ENCODE results near the gene ROR1.

ROR1 gene

DNA sequence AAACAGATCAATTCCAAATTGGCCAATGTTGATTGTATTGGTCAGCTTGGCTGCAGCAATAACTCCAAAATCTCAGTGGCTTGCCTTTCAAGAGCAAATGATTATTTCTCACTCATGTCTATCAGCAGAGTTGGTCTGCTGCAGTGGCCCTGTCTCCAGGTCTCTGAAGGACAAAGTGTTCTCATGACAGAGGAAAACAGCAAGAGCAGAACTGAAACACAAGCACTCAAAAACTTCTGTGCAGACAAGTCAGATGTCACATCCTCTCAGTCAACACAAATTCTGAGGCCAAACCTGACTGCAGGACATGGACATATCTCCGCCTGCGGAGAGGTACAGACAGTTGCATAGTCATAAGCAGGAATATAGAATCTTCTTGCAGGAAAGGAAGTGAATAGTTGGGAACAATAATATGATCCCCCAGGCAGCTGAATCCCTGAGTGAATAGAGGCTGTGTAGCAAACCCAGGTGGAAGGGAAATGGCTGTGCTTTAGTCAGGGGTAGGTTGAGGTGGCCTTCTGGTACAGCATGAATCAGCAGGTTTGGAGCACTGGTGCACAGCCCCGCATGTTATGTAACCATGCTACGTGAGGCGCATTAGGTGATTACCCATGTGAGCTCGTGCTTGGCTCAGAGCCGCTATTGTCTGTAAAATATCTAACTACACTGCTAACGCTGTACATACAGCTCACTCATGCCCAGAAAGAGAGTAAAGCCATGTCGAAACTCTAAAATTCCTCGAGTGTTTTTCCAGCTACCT, 412.5 kb downstream of the ROR1 start:
- no peak overlapping the region for H3K9ac ChIP-seq (ENCODE audit: low read length)

DNA sequence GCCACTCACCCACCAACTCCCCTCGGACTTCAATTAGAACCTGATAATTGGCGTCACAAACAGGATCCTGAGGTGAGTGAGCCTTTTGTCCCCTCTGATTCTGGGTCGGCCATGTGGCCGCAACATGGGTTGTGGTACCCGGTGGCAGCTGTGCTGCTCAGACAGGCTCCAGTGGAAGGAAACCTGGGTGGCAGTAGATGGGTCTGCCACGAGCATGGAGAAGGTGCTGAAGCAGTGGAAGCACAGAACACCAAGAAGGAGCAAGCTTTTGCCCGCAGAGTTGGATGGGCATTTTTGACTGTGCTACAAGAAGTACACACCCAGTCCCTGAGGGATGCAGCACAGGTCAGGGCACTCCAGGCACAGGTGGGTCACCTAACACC, 413.1 kb downstream of the ROR1 start:
- H3K4me1 ChIP-seq (ENCODE audit: control insufficient read depth, insufficient read depth, low read length), result no peaks in the 10 kb centered on the region
- no peaks in the 10 kb centered on the region for H3K36me3 ChIP-seq (ENCODE audit: control insufficient read depth, insufficient read depth, low read length)
- H3K9ac ChIP-seq (ENCODE audit: low read length), result no peak overlapping the region
- H3K27me3 ChIP-seq (ENCODE audit: control insufficient read depth, insufficient read depth, low read length), result no peaks in the 10 kb centered on the region
- no peak overlapping the region for H3K4me3 ChIP-seq (ENCODE audit: low read length)
- H3K27ac ChIP-seq (ENCODE audit: low read depth, low read length), result no peak overlapping the region

More for the DNA sequence above, 412.5 kb downstream of the ROR1 start:
- H3K4me3 ChIP-seq (ENCODE audit: low read length), result no peak overlapping the region
- no peak overlapping the region for H3K27ac ChIP-seq (ENCODE audit: low read depth, low read length)
- no peaks in the 10 kb centered on the region for H3K36me3 ChIP-seq (ENCODE audit: control insufficient read depth, insufficient read depth, low read length)
- H3K4me1 ChIP-seq (ENCODE audit: control insufficient read depth, insufficient read depth, low read length), result no peaks in the 10 kb centered on the region
- H3K27me3 ChIP-seq (ENCODE audit: control insufficient read depth, insufficient read depth, low read length), result no peaks in the 10 kb centered on the region

DNA sequence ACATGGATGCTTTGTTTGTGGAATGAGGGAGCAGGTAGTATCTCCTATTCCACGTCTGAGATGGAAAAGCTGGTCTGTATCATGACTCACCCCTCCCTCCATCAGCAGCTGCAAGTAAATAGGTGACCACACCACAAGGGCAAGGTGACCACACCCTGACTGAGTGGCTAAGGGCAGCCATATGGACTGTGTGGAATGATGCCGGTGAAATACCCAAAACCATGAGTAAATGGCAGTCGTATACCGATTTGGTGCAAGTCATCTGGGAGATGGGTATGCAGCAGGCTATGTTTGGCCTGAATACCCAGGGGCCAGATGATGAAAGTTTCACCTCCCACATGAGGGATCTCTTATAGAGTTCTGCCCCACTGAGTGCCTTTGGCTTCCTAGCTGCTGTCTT, 413.8 kb downstream of the ROR1 start:
- Histone ChIP-seq H3K36me3 (ENCODE audit: control insufficient read depth, insufficient read depth, low read length) (no peaks in the 10 kb centered on the region), H3K4me1 (ENCODE audit: control insufficient read depth, insufficient read depth, low read length) (no peaks in the 10 kb centered on the region), H3K27me3 (ENCODE audit: control insufficient read depth, insufficient read depth, low read length) (no peaks in the 10 kb centered on the region), H3K4me3 (ENCODE audit: low read length) (no peak overlapping the region), H3K9ac (ENCODE audit: low read length) (no peak overlapping the region), H3K27ac (ENCODE audit: low read depth, low read length) (no peak overlapping the region)

DNA sequence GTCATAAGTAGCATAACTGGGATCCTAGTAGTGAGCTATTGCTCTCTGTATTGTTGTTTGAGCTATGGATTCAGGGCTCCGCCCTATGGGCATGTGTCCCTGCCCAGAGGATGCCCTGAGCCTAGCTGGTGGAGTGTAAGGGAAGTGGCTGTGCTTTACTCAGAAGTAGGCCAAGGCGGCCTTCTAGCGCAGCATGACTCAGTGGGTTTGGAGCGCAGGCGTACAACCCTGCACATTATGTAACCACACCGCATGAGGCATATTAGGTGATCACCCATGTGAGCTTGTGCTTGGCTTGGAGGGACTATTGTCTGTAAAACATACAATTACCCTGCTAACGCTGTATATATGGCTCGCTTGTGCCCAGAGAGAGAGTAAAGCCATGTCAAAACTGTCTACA, 418.5 kb downstream of the ROR1 start:
- no peak overlapping the region for H3K4me3 ChIP-seq (ENCODE audit: low read length)
- no peak overlapping the region for H3K27ac ChIP-seq (ENCODE audit: low read depth, low read length)
- H3K4me1 ChIP-seq (ENCODE audit: control insufficient read depth, insufficient read depth, low read length), result peaks cover 2% of the 10 kb centered on the region
- no peaks in the 10 kb centered on the region for H3K27me3 ChIP-seq (ENCODE audit: control insufficient read depth, insufficient read depth, low read length)
- H3K9ac ChIP-seq (ENCODE audit: low read length), result no peak overlapping the region
- H3K36me3 ChIP-seq (ENCODE audit: control insufficient read depth, insufficient read depth, low read length), result no peaks in the 10 kb centered on the region

DNA sequence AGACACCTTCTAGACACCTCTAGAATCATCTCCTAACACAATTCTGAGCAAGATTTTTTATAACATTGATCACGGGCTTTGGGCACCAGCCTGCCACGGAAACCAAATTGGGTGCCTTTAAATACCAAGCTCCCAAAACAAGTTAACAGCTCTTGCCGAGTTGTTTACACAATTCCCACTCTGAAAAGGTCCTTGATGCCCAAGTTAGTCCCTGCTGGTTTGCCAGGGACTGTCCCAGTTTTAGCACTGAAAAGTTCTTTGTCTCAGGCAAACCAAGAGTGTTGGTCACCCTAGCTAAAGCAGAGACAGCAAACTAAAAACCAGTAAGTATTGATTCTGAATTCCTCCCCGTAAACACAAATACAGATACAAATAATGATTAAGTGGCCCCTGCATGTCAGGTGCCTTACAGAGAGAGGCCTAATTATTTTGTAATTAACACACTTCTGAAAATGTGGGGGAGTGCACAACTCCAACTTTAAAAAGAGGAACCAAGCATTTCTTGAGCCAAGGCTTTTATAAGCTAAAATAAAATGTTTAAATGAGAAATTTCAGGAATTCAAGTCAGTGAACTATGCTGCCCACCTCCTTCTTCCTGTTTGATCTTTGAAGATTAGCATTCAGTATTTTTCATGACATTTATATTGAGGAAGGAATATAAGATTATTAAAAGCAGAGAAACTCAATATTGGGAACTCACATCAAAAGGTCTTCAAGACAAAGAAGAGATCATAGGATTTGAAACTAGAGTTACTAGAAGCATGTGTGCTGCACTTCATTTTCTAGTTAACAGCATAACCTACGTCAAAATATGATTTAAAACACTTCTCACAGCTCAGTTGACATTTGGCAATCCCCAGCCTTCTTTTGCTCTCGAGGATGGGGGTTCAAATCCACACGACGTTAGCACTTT, 420.6 kb downstream of the ROR1 start:
- Histone ChIP-seq H3K27me3 (ENCODE audit: control insufficient read depth, insufficient read depth, low read length) (no peaks in the 10 kb centered on the region), H3K4me1 (ENCODE audit: control insufficient read depth, insufficient read depth, low read length) (peaks cover 2% of the 10 kb centered on the region), H3K9ac (ENCODE audit: low read length) (no peak overlapping the region), H3K27ac (ENCODE audit: low read depth, low read length) (no peak overlapping the region), H3K4me3 (ENCODE audit: low read length) (no peak overlapping the region), H3K36me3 (ENCODE audit: control insufficient read depth, insufficient read depth, low read length) (no peaks in the 10 kb centered on the region)

DNA sequence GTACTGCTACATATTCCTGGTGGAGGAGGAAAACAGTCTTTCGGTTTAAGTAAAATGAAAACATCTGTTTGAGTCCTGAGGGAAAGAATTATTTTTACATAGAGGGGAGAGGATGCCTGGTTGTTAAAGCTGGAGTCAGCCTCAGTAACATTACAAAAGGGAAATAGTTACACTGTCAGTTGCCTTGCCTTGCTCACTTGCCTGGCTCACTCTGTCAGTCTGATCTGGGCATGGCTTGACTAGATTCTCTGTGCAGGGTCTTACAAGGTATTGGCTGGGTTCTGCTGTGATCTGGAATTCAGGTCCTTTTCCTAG, 421.2 kb downstream of the ROR1 start:
- Histone ChIP-seq H3K27ac (ENCODE audit: low read depth, low read length) (no peak overlapping the region), H3K27me3 (ENCODE audit: control insufficient read depth, insufficient read depth, low read length) (no peaks in the 10 kb centered on the region), H3K4me3 (ENCODE audit: low read length) (no peak overlapping the region), H3K4me1 (ENCODE audit: control insufficient read depth, insufficient read depth, low read length) (peaks cover 2% of the 10 kb centered on the region), H3K9ac (ENCODE audit: low read length) (no peak overlapping the region), H3K36me3 (ENCODE audit: control insufficient read depth, insufficient read depth, low read length) (no peaks in the 10 kb centered on the region)

DNA sequence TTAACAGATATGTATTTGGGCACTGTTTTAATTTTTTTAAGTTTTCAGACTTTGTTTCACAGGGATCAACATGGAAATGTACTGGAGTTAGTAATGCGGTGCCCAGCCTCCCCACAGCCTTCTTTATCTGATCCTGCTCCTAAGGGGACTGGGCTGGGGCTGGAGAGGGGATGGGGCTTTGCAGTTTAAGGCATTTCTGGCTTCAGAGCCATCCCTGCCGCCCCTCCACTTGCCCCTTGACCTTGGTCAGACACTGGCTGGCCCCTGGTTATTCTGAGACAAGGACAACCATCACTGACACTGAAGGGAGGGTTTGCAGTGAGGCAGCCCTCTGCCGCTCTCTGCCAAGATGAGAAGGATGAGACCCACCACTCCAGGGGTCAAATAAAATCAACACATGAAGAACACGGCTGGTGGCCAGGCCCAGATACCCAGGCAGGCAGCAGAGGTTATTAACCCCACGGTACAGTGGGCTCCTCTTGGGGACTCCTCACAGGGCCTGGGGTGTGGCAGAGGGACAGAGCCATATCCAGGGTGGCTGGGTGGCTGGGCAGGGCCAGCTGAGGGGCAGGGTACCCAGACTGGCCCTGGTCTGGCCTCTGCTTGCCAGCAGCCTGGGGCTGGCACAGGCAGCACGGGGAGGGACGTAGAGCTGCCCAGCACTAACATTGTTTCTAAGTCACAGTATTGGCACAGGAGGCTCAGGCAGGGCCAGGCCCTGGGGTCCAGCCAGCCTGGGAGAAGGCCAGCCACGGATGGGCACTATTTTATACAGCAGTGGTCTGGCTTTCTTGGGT, 422.5 kb downstream of the ROR1 start:
- Histone ChIP-seq H3K4me3 (ENCODE audit: low read length) (no peak overlapping the region), H3K4me1 (ENCODE audit: control insufficient read depth, insufficient read depth, low read length) (peaks cover 2% of the 10 kb centered on the region), H3K27ac (ENCODE audit: low read depth, low read length) (no peak overlapping the region), H3K36me3 (ENCODE audit: control insufficient read depth, insufficient read depth, low read length) (no peaks in the 10 kb centered on the region), H3K27me3 (ENCODE audit: control insufficient read depth, insufficient read depth, low read length) (no peaks in the 10 kb centered on the region), H3K9ac (ENCODE audit: low read length) (no peak overlapping the region)

DNA sequence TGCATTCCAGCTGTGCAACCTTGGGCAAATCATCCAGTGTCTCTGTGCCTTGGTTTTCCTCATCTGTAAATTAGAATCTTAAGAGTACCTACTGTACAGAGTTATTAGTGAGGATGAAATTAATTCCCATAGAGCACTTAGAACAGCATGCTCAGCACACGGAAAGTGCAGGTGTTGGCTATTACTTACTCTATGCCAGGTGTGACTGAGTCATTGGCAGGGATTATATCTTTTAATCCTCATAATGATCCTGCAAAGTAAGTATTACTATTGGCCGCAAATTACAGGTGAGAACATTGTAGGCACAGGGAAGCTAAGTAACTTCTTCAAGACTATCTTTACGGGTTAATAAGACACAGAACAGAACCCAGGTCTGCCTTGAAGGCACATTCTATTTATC, 423.3 kb downstream of the ROR1 start:
- no peak overlapping the region for H3K4me3 ChIP-seq (ENCODE audit: low read length)
- no peak overlapping the region for H3K27ac ChIP-seq (ENCODE audit: low read depth, low read length)
- no peak overlapping the region for H3K9ac ChIP-seq (ENCODE audit: low read length)
- H3K27me3 ChIP-seq (ENCODE audit: control insufficient read depth, insufficient read depth, low read length), result no peaks in the 10 kb centered on the region
- peaks cover 2% of the 10 kb centered on the region for H3K4me1 ChIP-seq (ENCODE audit: control insufficient read depth, insufficient read depth, low read length)
- no peaks in the 10 kb centered on the region for H3K36me3 ChIP-seq (ENCODE audit: control insufficient read depth, insufficient read depth, low read length)

DNA sequence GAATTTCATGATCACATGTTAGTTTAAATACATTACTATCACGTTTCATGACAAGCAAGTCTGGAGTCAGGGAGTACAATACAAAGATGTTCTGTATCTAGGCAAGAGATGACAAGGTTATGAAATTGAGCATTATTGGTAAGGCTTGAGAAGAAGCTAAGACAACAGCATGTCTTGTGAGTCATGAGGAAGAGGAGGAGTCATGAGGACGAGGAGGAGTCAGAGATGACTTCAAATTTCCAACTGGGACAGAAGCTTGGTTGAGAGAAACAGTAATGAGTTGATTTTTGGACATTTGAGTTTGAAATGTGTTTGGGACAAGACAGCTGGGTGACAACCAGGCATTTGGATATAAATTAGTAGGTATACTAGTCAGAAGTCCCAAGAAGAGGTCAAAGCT, 425.3 kb downstream of the ROR1 start:
- peaks cover 2% of the 10 kb centered on the region for H3K4me1 ChIP-seq (ENCODE audit: control insufficient read depth, insufficient read depth, low read length)
- no peak overlapping the region for H3K27ac ChIP-seq (ENCODE audit: low read depth, low read length)
- no peak overlapping the region for H3K4me3 ChIP-seq (ENCODE audit: low read length)
- no peaks in the 10 kb centered on the region for H3K36me3 ChIP-seq (ENCODE audit: control insufficient read depth, insufficient read depth, low read length)
- H3K9ac ChIP-seq (ENCODE audit: low read length), result no peak overlapping the region
- no peaks in the 10 kb centered on the region for H3K27me3 ChIP-seq (ENCODE audit: control insufficient read depth, insufficient read depth, low read length)

DNA sequence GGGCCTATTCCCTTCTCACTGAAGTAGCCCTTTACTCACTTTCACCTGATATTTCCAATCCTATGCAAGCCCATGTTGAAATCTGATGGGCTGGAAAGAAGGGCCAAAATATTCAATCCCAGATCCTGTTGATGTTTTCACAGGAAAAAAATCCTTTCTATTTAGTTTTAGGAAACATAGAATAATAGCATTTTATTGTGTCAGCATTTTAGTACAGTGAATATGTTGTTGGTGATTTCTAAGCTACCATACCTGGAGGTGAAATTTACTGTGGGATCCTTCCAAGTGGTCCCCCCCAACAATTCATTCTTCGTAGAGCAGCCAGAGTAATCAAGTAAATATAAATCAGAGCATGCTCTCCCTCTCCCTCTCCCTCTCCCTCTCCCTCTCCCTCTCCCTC, 426.2 kb downstream of the ROR1 start:
- Histone ChIP-seq H3K4me3 (ENCODE audit: low read length) (no peak overlapping the region), H3K4me1 (ENCODE audit: control insufficient read depth, insufficient read depth, low read length) (peaks cover 2% of the 10 kb centered on the region), H3K9ac (ENCODE audit: low read length) (no peak overlapping the region), H3K27ac (ENCODE audit: low read depth, low read length) (no peak overlapping the region), H3K36me3 (ENCODE audit: control insufficient read depth, insufficient read depth, low read length) (no peaks in the 10 kb centered on the region), H3K27me3 (ENCODE audit: control insufficient read depth, insufficient read depth, low read length) (no peaks in the 10 kb centered on the region)

DNA sequence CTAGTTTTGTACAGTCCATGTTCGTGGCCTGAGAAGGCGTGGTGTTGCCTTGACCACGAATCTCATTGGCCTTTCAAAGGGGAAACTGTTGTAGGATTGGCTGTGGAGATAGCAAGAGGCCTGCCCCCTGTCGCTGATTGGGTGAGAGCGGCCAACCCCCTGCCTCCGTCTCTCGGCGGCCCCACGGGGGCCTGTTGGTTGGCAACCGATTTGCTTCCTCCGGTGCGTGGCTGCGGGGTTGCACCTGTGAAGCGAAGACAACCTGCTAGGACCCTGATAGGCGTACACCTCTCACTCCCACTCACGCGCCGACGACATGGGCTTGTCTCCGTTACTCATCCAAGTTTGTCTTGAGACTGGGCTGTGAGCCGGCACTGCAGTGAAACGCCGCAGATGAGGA, 429.6 kb downstream of the ROR1 start, which contains the start of gene UBE2U:
Gene UBE2U, plus strand, starts transcription at position 204 of the 400 bp plus-strand sequence. CDS start 428 bp downstream, outside the sequence.
- Histone ChIP-seq H3K27me3 (ENCODE audit: control insufficient read depth, insufficient read depth, low read length) (no peaks in the 10 kb centered on the region), H3K4me1 (ENCODE audit: control insufficient read depth, insufficient read depth, low read length) (no peaks in the 10 kb centered on the region), H3K27ac (ENCODE audit: low read depth, low read length) (no peak within 1 kb of the TSS), H3K9ac (ENCODE audit: low read length) (no peak within 1 kb of the TSS), H3K4me3 (ENCODE audit: low read length) (no peak within 1 kb of the TSS), H3K36me3 (ENCODE audit: control insufficient read depth, insufficient read depth, low read length) (no peaks in the 10 kb centered on the region)

DNA sequence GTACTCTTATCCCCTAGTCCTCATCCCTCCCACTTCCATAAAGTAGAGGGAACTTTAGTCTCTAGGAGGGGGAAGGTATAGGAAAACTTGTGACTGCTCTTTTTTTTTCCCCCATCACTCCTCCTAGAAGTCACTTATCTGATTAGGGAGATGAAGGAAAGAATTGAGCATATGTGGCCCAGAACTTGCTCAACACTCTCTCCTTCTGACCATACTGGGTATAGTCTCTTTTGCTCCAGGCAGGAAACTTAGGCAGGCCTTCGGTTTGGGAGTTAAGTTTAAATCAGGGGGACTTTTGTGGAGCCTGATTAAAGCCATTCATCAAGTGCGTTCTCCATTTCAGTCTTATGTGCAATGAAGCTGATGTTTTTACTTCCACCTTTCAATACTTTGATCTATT, 435.4 kb downstream of the ROR1 start:
- H3K36me3 ChIP-seq (ENCODE audit: control insufficient read depth, insufficient read depth, low read length), result no peaks in the 10 kb centered on the region
- no peaks in the 10 kb centered on the region for H3K27me3 ChIP-seq (ENCODE audit: control insufficient read depth, insufficient read depth, low read length)

More for the DNA sequence above, 435.4 kb downstream of the ROR1 start:
- Histone ChIP-seq H3K9ac (ENCODE audit: low read length) (no peak overlapping the region), H3K27ac (ENCODE audit: low read depth, low read length) (no peak overlapping the region), H3K4me3 (ENCODE audit: low read length) (no peak overlapping the region), H3K4me1 (ENCODE audit: control insufficient read depth, insufficient read depth, low read length) (no peaks in the 10 kb centered on the region)
